ENCODE measurements around the gene ANKRD65.
"Not testable (repeated sequence)": the region's sequence is repeated elsewhere in the genome, so short reads cannot be mapped to it uniquely, and the experiment has no call there.

DNA sequence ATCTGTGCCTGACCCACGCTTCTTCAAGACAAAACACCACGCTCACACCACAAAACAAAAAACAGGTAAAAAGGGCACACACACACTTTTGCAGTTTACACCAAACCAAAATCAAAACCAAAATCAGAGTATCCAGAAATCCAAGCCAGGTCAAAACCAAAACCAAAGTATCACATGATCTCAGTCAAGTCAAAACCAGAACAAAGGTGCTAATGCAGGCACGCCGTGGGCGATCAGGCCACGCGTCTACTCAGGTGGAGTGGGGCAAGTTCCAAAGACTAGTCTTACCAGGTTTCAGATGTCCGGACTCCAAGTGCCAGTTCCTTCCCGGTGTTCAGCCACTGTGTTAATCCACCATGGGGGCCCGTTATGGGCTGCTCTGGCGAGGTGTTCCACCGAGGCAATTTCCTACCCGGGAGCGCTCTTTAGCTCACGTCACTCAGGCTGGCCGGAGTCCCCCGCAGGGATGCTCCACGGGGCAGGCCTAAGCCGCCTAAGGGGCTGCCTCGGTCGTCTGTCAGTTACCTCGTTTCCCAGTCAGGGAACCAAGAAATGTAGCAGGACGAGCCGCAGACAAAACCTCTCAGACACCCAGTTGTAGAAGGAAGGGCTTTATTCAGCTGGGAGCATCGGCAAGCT is 3.1 kb downstream of the ANKRD65 start:
- TF ChIP-seq, protein P1, sequence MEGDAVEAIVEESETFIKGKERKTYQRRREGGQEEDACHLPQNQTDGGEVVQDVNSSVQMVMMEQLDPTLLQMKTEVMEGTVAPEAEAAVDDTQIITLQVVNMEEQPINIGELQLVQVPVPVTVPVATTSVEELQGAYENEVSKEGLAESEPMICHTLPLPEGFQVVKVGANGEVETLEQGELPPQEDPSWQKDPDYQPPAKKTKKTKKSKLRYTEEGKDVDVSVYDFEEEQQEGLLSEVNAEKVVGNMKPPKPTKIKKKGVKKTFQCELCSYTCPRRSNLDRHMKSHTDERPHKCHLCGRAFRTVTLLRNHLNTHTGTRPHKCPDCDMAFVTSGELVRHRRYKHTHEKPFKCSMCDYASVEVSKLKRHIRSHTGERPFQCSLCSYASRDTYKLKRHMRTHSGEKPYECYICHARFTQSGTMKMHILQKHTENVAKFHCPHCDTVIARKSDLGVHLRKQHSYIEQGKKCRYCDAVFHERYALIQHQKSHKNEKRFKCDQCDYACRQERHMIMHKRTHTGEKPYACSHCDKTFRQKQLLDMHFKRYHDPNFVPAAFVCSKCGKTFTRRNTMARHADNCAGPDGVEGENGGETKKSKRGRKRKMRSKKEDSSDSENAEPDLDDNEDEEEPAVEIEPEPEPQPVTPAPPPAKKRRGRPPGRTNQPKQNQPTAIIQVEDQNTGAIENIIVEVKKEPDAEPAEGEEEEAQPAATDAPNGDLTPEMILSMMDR (conservative IDR thresholded peaks at IDR 0.05) = not testable (repeated sequence)
- not testable (repeated sequence) for TF ChIP-seq EZH2 (IDR thresholded peaks at IDR 0.05; ENCODE audit: low read depth)

Data from PC-9 (cell line).